PC-9 (cell line): ENCODE results near the gene FLT3. TPM values are rescaled to one million over a fixed set of nuclear protein-coding genes. Genes with fewer than 3 reads are reported as not detected.

ENCODE experiments used
- BruUV-seq: library from RNA; stranded (reverse); fragments of 400-500 nt; replicated peaks from 2 replicates; lab custom pipeline; 2021; lab: Mats Ljungman, UMichigan
- CTCF ChIA-PET: fragments of 300-600 bp; sonication (Branson Sonifier 250); formaldehyde crosslinking; loops from one replicate; lab custom pipeline; 2022; ENCODE audit warnings: antibody characterized with exemption; lab: Charles Lee
- POLR2A ChIA-PET: fragments of 300-600 bp; sonication (Branson Sonifier 250); formaldehyde crosslinking; loops from one replicate; lab custom pipeline; 2022; ENCODE audit warnings: antibody characterized with exemption; ENCODE audit not compliant: unreplicated experiment; lab: Charles Lee
- DNase-seq, 2 experiments: peaks; one replicate each; pipeline versions ENCODE4 v3.0.0 to v3.0.0-alpha.2; 2015 to 2022; ENCODE audit warnings: mixed read lengths in 1 of 2
- H2AFZ ChIP-seq: fragments of 200-600 bp; sonication (generic); 2 replicates; pipeline ENCODE4 v1.8.1; 2017; ENCODE audit warnings: antibody characterized with exemption
- H3F3A ChIP-seq: fragments of 200-600 bp; sonication (generic); 2 replicates; pipeline ENCODE4 v1.8.1; 2017; ENCODE audit warnings: antibody characterized with exemption, mild to moderate bottlenecking, low read depth; ENCODE audit not compliant: insufficient read depth
- H3K27ac ChIP-seq: fragments of 200-600 bp; sonication (generic); 2 replicates; pipeline ENCODE4 v1.6.1; 2016; ENCODE audit warnings: mixed run types
- H3K27me3 ChIP-seq: fragments of 200-600 bp; sonication (generic); 2 replicates; pipeline ENCODE4 v1.6.1; 2016; ENCODE audit warnings: low read depth, mixed run types; ENCODE audit not compliant: insufficient read depth
- H3K36me3 ChIP-seq: fragments of 200-600 bp; sonication (generic); 2 replicates; pipeline ENCODE4 v1.6.1; 2016; ENCODE audit warnings: low read depth, mixed run types
- H3K4me1 ChIP-seq: fragments of 200-600 bp; sonication (generic); replicated peaks from 2 replicates; pipeline ENCODE4 v1.6.1; 2016; ENCODE audit warnings: mixed run types; ENCODE audit not compliant: insufficient read depth
- H3K4me2 ChIP-seq: fragments of 200-600 bp; sonication (generic); 2 replicates; pipeline ENCODE4 v1.6.1; 2017; ENCODE audit warnings: mixed run types
- H3K4me3 ChIP-seq: fragments of 200-600 bp; sonication (generic); 2 replicates; pipeline ENCODE4 v1.6.1; 2016; ENCODE audit warnings: mixed run types
- H3K79me2 ChIP-seq: fragments of 200-600 bp; sonication (generic); 2 replicates; pipeline ENCODE4 v1.6.1; 2017; ENCODE audit warnings: low read depth, mixed run types
- H3K9me2 ChIP-seq: fragments of 200-600 bp; sonication (generic); 2 replicates; pipeline ENCODE4 v1.8.1; 2017; ENCODE audit warnings: mild to moderate bottlenecking; ENCODE audit not compliant: insufficient read depth
- H3K9me3 ChIP-seq: fragments of 200-600 bp; sonication (generic); 2 replicates; pipeline ENCODE4 v1.8.1; 2016; ENCODE audit warnings: low read depth; ENCODE audit not compliant: insufficient read depth
- H4K20me1 ChIP-seq: fragments of 200-600 bp; sonication (generic); 2 replicates; pipeline ENCODE4 v1.8.1; 2017; ENCODE audit not compliant: insufficient read depth
- CTCF ChIP-seq: fragments of 200-600 bp; sonication (generic); conservative IDR thresholded peaks from 2 replicates; pipeline ENCODE4 v1.6.1; 2017; ENCODE audit warnings: mixed run types, antibody characterized with exemption, mild to moderate bottlenecking, moderate library complexity
- EZH2 ChIP-seq: fragments of 200-600 bp; sonication (generic); IDR thresholded peaks from 2 replicates; pipeline ENCODE4 v1.8.0; 2017; ENCODE audit warnings: antibody characterized with exemption, low read depth
- intact Hi-C: fragments of 100-400 bp; cut with micrococcal nuclease; formaldehyde crosslinking; loops from one replicate; pipeline ENCODE4 v1.10.0; 2022; ENCODE audit not compliant: unreplicated experiment
- total RNA-seq: library from RNA; stranded (reverse); gene quantifications from 2 replicates; pipeline ENCODE4 v1.2.3, GENCODE V29; 2021

Gene FLT3
- total RNA-seq, 1 experiment from 2014 or later: not detected

GRCh38 chr13:27971776-27972477 lies 128.4 kb downstream of the FLT3 start:
- no peaks in the 10 kb centered on the region for H3K36me3 ChIP-seq
- no peaks in the 10 kb centered on the region for H3F3A ChIP-seq
- no peak overlapping the region for H3K4me2 ChIP-seq
- H4K20me1 ChIP-seq: no peaks in the 10 kb centered on the region
- peaks cover 24% of the 10 kb centered on the region for H3K27me3 ChIP-seq
- ChIA-PET CTCF (no interaction called here), POLR2A (no interaction called here)
- no peak overlapping the region for H2AFZ ChIP-seq
- H3K9me3 ChIP-seq: no peaks in the 10 kb centered on the region
- intact Hi-C loops: no loop called here
- no TSS peak for BruUV-seq
- H3K27ac ChIP-seq: no peak overlapping the region
- no peaks in the 10 kb centered on the region for H3K79me2 ChIP-seq
- no peak for TF ChIP-seq EZH2
- no peak for TF ChIP-seq CTCF
- no peaks in the 10 kb centered on the region for H3K4me1 ChIP-seq
- no peak overlapping the region for H3K4me3 ChIP-seq
- no peaks in the 10 kb centered on the region for H3K9me2 ChIP-seq
- no peak for DNase-seq

DNA sequence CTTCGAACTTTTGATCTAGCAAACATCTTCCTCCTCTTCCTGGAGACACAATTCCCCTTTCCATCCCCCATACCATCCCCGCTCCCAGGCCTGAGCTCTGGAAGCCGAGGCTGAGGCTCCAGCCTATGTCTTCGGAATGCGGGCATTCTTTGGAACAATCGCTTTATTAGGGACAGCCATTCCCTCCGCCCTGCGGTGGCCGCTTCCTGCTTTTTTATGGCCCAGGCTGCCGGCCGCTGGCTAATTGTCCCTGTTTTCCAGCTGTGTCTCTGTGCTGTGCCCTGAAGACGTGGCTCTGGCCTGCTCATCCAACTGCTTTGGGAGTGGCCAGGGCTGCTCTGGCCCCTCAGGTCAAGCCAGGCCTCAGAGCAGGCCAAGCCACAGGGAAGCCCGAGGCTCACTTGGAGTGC lies 129.1 kb downstream of the FLT3 start:
- ChIA-PET CTCF (no interaction called here), POLR2A (no interaction called here)
- Histone ChIP-seq H3K79me2 (no peaks in the 10 kb centered on the region), H4K20me1 (no peaks in the 10 kb centered on the region), H3K4me3 (no peak overlapping the region), H3F3A (no peaks in the 10 kb centered on the region), H3K27ac (no peak overlapping the region), H3K27me3 (peaks cover 23% of the 10 kb centered on the region), H3K4me2 (no peak overlapping the region), H3K9me2 (no peaks in the 10 kb centered on the region), H3K9me3 (no peaks in the 10 kb centered on the region), H3K4me1 (no peaks in the 10 kb centered on the region), H2AFZ (no peak overlapping the region), H3K36me3 (no peaks in the 10 kb centered on the region)
- no peak for DNase-seq
- no peak for TF ChIP-seq CTCF
- TF ChIP-seq EZH2: no peak
- no TSS peak for BruUV-seq
- intact Hi-C loops: no loop called here

GRCh38 chr13:27970382-27971235 lies 129.8 kb downstream of the FLT3 start:
- H4K20me1 ChIP-seq: no peaks in the 10 kb centered on the region
- no peaks in the 10 kb centered on the region for H3F3A ChIP-seq
- no peak overlapping the region for H2AFZ ChIP-seq
- no peaks in the 10 kb centered on the region for H3K36me3 ChIP-seq
- ChIA-PET CTCF (no interaction called here), POLR2A (no interaction called here)
- no peak overlapping the region for H3K4me3 ChIP-seq
- H3K9me3 ChIP-seq: no peaks in the 10 kb centered on the region
- no peaks in the 10 kb centered on the region for H3K9me2 ChIP-seq
- no peak overlapping the region for H3K27ac ChIP-seq
- H3K27me3 ChIP-seq: peaks cover 22% of the 10 kb centered on the region
- BruUV-seq: no TSS peak
- intact Hi-C loops: no loop called here
- no peak for DNase-seq
- no peaks in the 10 kb centered on the region for H3K79me2 ChIP-seq
- no peaks in the 10 kb centered on the region for H3K4me1 ChIP-seq
- H3K4me2 ChIP-seq: no peak overlapping the region
- no peak for TF ChIP-seq EZH2
- TF ChIP-seq CTCF: no peak
